Activated naive CD4-positive, alpha-beta T cell treated with anti-CD3 and anti-CD28 coated beads for 36 hours (primary cell): ENCODE results near the gene ABHD11. TPM values are rescaled to one million over a fixed set of nuclear protein-coding genes. Genes with fewer than 3 reads are reported as not detected.

Experiments used
- CTCF ChIA-PET: fragments of 350-600 bp; sonication (Branson Sonifier 250); formaldehyde crosslinking; loops from one replicate; lab custom pipeline; 2021; ENCODE audit warnings: antibody characterized with exemption; lab: Charles Lee
- DNase-seq: peaks from one replicate; pipeline ENCODE4 v3.0.0-alpha.2; 2020
- H3K27ac Mint-ChIP-seq: one replicate; pipeline ENCODE4 v1.8.0; 2021; ENCODE audit warnings: mild to moderate bottlenecking, mixed read lengths
- H3K27me3 Mint-ChIP-seq: one replicate; pipeline ENCODE4 v1.8.0; 2021; ENCODE audit warnings: low read depth, mixed read lengths
- H3K36me3 Mint-ChIP-seq: one replicate; pipeline ENCODE4 v1.8.0; 2021; ENCODE audit warnings: low read depth, mixed read lengths
- H3K4me1 Mint-ChIP-seq: one replicate; pipeline ENCODE4 v1.8.0; 2021; ENCODE audit warnings: low read depth, mixed read lengths
- H3K4me3 Mint-ChIP-seq: one replicate; pipeline ENCODE4 v1.8.0; 2021; ENCODE audit warnings: mild to moderate bottlenecking, moderate library complexity, mixed read lengths
- H3K9me3 Mint-ChIP-seq: one replicate; pipeline ENCODE4 v1.8.0; 2021; ENCODE audit warnings: mixed read lengths
- intact Hi-C: fragments of 100-400 bp; cut with micrococcal nuclease; formaldehyde crosslinking; loops from one replicate; pipeline ENCODE4 v1.15.1; 2023
- total RNA-seq, 2 experiments: library from RNA; stranded (reverse); gene quantifications; one replicate each; pipeline ENCODE4 v1.2.3, GENCODE V29; 2021

Gene ABHD11
- total RNA-seq, 2 experiments from 2014 or later = 9.4 to 11.3 TPM

DNA sequence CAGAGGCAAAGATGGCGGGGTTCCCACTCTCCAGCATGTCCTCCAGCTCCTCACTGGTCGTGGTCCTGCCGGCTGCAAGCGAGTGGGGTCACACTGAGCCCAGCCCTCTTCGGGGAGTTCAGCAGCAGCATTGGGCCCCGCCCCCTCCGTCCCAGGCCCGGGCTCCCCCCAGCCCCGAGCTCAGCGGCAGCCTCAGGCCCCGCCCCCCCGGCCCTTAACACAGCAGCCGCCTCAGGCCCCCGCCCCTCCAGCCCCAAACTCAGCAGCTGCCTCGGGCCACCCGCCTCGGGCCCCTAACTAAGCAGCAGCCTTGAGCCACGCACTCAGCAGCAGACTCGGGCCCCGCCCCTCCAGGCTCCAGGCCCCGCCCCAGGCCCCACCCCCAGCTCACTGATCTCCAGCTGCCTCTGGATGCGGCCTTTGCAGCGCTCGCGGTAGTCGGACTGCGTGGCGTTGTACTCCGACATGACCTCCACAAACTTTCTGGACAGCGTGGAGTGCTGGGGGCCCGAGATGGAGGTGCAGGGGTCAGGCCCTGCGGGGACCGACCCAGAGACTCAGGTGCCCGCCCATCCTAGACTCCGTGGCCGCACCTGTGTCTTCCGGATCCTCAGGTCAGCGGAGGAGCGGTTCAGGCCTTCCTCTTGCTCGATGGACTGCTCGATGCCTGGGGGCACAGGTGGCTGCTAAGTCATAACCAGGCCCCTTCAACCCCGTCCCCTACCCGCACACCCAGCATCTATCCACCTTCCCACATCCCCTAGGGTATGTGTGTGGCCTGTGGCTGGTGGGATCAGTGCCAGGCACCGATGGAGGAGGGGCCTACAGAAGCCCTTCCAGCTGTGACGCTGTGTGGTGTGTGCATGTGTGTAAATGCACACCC lies 34.6 kb downstream of the ABHD11 start:
- no peaks in the 10 kb centered on the region for H3K9me3 Mint-ChIP-seq
- no peaks in the 10 kb centered on the region for H3K27me3 Mint-ChIP-seq
- peak; percentile 54 for DNase-seq
- H3K36me3 Mint-ChIP-seq = peaks cover 18% of the 10 kb centered on the region
- peaks cover 22% of the 10 kb centered on the region for H3K4me1 Mint-ChIP-seq
- H3K4me3 Mint-ChIP-seq = no peak overlapping the region
- CTCF ChIA-PET = interaction anchor here (1.0 kb wide), 1 partner anchor 12 kb away, joined by 3 read pairs; no protein-coding TSS in a partner anchor
- intact Hi-C loops = no loop called here
- H3K27ac Mint-ChIP-seq = no peak overlapping the region

GRCh38 chr7:73703225-73703624 lies 35.4 kb downstream of the ABHD11 start:
- H3K9me3 Mint-ChIP-seq = no peaks in the 10 kb centered on the region
- H3K36me3 Mint-ChIP-seq = peaks cover 20% of the 10 kb centered on the region
- no peak for DNase-seq
- no peaks in the 10 kb centered on the region for H3K27me3 Mint-ChIP-seq
- H3K4me3 Mint-ChIP-seq = no peak overlapping the region
- peaks cover 22% of the 10 kb centered on the region for H3K4me1 Mint-ChIP-seq
- CTCF ChIA-PET = interaction anchor here (0.7 to 1.0 kb wide), 2 partner anchors 13 to 20 kb away, joined by 3 read pairs; no protein-coding TSS in a partner anchor
- intact Hi-C loops = no loop called here
- H3K27ac Mint-ChIP-seq = no peak overlapping the region

- H3K4me3 Mint-ChIP-seq = no peak overlapping the region
- no peak overlapping the region for H3K27ac Mint-ChIP-seq
- H3K9me3 Mint-ChIP-seq = no peaks in the 10 kb centered on the region
- peaks cover 22% of the 10 kb centered on the region for H3K4me1 Mint-ChIP-seq
- CTCF ChIA-PET = interaction anchor here (0.5 to 2.7 kb wide), 5 partner anchors 10 to 152 kb away, joined by 3 to 14 read pairs (median 4); no protein-coding TSS in a partner anchor
- peaks cover 22% of the 10 kb centered on the region for H3K36me3 Mint-ChIP-seq
- no peaks in the 10 kb centered on the region for H3K27me3 Mint-ChIP-seq
- intact Hi-C loops = no loop called here
- DNase-seq = no peak
Observed at GRCh38 chr7:73702665-73703064, 35.9 kb downstream of the ABHD11 start.

- peaks cover 20% of the 10 kb centered on the region for H3K4me1 Mint-ChIP-seq
- no peak overlapping the region for H3K4me3 Mint-ChIP-seq
- H3K27me3 Mint-ChIP-seq = no peaks in the 10 kb centered on the region
- intact Hi-C loops = no loop called here
- DNase-seq = no peak
- CTCF ChIA-PET = interaction anchor here (0.5 to 2.7 kb wide), 5 partner anchors 9 to 152 kb away, joined by 3 to 14 read pairs (median 5); no protein-coding TSS in a partner anchor
- no peak overlapping the region for H3K27ac Mint-ChIP-seq
- H3K36me3 Mint-ChIP-seq = peaks cover 26% of the 10 kb centered on the region
- H3K9me3 Mint-ChIP-seq = no peaks in the 10 kb centered on the region
Observed at GRCh38 chr7:73702226-73702625, 36.4 kb downstream of the ABHD11 start.

GRCh38 chr7:73701357-73701995 lies 37.1 kb downstream of the ABHD11 start:
- no peaks in the 10 kb centered on the region for H3K27me3 Mint-ChIP-seq
- no peak overlapping the region for H3K27ac Mint-ChIP-seq
- no peaks in the 10 kb centered on the region for H3K9me3 Mint-ChIP-seq
- H3K4me3 Mint-ChIP-seq = no peak overlapping the region
- intact Hi-C loops = no loop called here
- peaks cover 13% of the 10 kb centered on the region for H3K4me1 Mint-ChIP-seq
- CTCF ChIA-PET = interaction anchor here (0.7 to 2.7 kb wide), 10 partner anchors 10 to 94 kb away, joined by 3 to 14 read pairs (median 4); no protein-coding TSS in a partner anchor
- peaks cover 29% of the 10 kb centered on the region for H3K36me3 Mint-ChIP-seq
- peak; percentile 36 for DNase-seq

- Mint-ChIP-seq H3K9me3 (no peaks in the 10 kb centered on the region), H3K4me1 (peaks cover 10% of the 10 kb centered on the region), H3K27me3 (no peaks in the 10 kb centered on the region), H3K27ac (no peak overlapping the region), H3K36me3 (peaks cover 31% of the 10 kb centered on the region), H3K4me3 (no peak overlapping the region)
- DNase-seq = no peak
- CTCF ChIA-PET = interaction anchor here (0.6 to 2.7 kb wide), 10 partner anchors 11 to 435 kb away, joined by 3 to 14 read pairs (median 4); no protein-coding TSS in a partner anchor
- intact Hi-C loops = no loop called here
Observed at GRCh38 chr7:73700581-73701134, 37.9 kb downstream of the ABHD11 start.

- peaks cover 34% of the 10 kb centered on the region for H3K36me3 Mint-ChIP-seq
- no peak overlapping the region for H3K27ac Mint-ChIP-seq
- no peak for DNase-seq
- no peaks in the 10 kb centered on the region for H3K27me3 Mint-ChIP-seq
- intact Hi-C loops = no loop called here
- peaks cover 10% of the 10 kb centered on the region for H3K4me1 Mint-ChIP-seq
- H3K4me3 Mint-ChIP-seq = no peak overlapping the region
- H3K9me3 Mint-ChIP-seq = no peaks in the 10 kb centered on the region
- CTCF ChIA-PET = interaction anchor here (0.8 to 1.4 kb wide), 2 partner anchors 17 to 39 kb away, joined by 3 read pairs; no protein-coding TSS in a partner anchor
Observed at GRCh38 chr7:73700069-73700423, 38.6 kb downstream of the ABHD11 start.

GRCh38 chr7:73699370-73700068 lies 39.1 kb downstream of the ABHD11 start:
- DNase-seq = no peak
- no peaks in the 10 kb centered on the region for H3K9me3 Mint-ChIP-seq
- H3K27ac Mint-ChIP-seq = no peak overlapping the region
- CTCF ChIA-PET = interaction anchor here (0.8 kb wide), 1 partner anchor 39 kb away, joined by 3 read pairs; no protein-coding TSS in a partner anchor
- intact Hi-C loops = no loop called here
- peaks cover 10% of the 10 kb centered on the region for H3K4me1 Mint-ChIP-seq
- no peaks in the 10 kb centered on the region for H3K27me3 Mint-ChIP-seq
- H3K36me3 Mint-ChIP-seq = peaks cover 36% of the 10 kb centered on the region
- H3K4me3 Mint-ChIP-seq = no peak overlapping the region

DNA sequence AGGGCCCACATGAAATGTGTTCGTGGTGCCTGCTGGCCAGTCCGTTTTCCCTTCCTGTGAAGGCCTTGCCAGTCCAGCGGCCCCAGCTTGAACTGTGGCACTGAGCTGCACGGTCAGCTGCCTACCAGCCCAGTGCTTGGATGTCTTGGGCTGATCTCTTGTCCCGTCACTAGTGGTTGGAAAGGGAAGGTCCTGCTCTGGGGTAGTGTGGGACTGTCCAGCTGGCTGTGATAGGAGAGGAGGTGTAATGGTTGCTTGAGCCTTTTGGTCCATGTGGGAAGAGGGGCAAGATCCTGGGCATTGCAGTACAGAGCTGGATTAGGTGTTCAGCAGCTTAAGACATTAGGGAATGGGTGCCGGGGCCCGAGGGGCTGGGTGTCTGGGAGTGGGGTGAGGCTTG lies 40.2 kb downstream of the ABHD11 start:
- no peak overlapping the region for H3K4me3 Mint-ChIP-seq
- H3K9me3 Mint-ChIP-seq = no peaks in the 10 kb centered on the region

DNA sequence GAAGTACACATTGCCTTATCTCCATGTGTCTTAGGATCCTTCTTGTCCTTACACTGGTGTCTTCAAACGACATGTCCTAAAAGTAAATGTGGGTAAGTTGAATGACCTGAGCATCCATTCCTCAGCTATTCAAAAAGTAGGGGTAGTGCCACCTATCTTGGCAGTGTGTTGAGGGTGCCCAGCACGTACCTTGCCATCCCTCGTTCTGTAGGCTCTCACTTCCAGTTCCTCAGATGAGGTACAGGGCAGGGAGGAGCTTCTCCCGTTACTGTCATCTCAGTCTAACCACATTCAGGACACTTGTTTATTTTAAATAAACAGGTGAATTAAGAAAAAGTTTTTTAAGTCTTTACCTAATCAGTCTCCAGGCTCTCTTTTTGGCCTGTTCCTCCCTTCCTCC lies 42.2 kb downstream of the ABHD11 start:
- CTCF ChIA-PET = interaction anchor here (1.7 kb wide), 1 partner anchor 10 kb away, joined by 7 read pairs; no protein-coding TSS in a partner anchor
- H3K27ac Mint-ChIP-seq = no peak overlapping the region
- intact Hi-C loops = no loop called here
- no peak overlapping the region for H3K4me3 Mint-ChIP-seq
- no peaks in the 10 kb centered on the region for H3K27me3 Mint-ChIP-seq
- peaks cover 44% of the 10 kb centered on the region for H3K36me3 Mint-ChIP-seq
- no peaks in the 10 kb centered on the region for H3K9me3 Mint-ChIP-seq
- no peaks in the 10 kb centered on the region for H3K4me1 Mint-ChIP-seq
- no peak for DNase-seq

More for the DNA sequence above, 40.2 kb downstream of the ABHD11 start:
- H3K27ac Mint-ChIP-seq = no peak overlapping the region
- H3K36me3 Mint-ChIP-seq = peaks cover 40% of the 10 kb centered on the region
- no peak for DNase-seq
- no peaks in the 10 kb centered on the region for H3K27me3 Mint-ChIP-seq
- peaks cover 4% of the 10 kb centered on the region for H3K4me1 Mint-ChIP-seq
- CTCF ChIA-PET = interaction anchor here (0.6 to 2.1 kb wide), 2 partner anchors 27 to 93 kb away, joined by 3 to 6 read pairs; no protein-coding TSS in a partner anchor
- intact Hi-C loops = no loop called here

DNA sequence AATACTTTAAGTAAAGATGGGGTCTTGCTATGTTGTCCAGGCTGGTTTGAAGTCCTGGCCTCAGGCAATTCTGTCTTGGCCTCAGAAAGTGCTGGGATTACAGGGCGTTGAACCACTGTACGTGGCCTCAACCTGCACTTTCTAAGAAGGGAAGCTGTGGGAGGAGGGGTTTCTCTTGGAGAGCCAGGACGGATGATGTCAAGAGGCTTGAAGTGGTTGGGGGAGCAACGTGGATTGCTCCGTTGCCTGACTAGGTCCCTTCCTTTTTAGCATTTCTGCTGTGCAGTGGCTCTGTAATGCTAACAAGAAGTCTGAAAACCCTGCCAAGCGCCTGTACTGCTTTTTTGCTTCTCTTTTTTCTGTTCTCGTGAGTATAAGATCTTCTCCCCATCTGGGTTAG lies 48.0 kb downstream of the ABHD11 start:
- no peaks in the 10 kb centered on the region for H3K9me3 Mint-ChIP-seq

More for the DNA sequence above, 48.0 kb downstream of the ABHD11 start:
- peaks cover 49% of the 10 kb centered on the region for H3K36me3 Mint-ChIP-seq
- no peak for DNase-seq
- H3K4me3 Mint-ChIP-seq = no peak overlapping the region
- no peak overlapping the region for H3K27ac Mint-ChIP-seq
- CTCF ChIA-PET = no interaction called here
- intact Hi-C loops = no loop called here
- no peaks in the 10 kb centered on the region for H3K27me3 Mint-ChIP-seq
- peaks cover 22% of the 10 kb centered on the region for H3K4me1 Mint-ChIP-seq
